Frontal cortex (tissue), 4 donors: ENCODE results near the gene TMEM178B. TPM values are rescaled to one million over a fixed set of nuclear protein-coding genes. Genes with fewer than 3 reads are reported as not detected.
"Not testable (repeated sequence)": the region's sequence is repeated elsewhere in the genome, so short reads cannot be mapped to it uniquely, and the experiment has no call there.

Source experiments
- DNase-seq, 2 donors: peaks; one replicate each; pipeline ENCODE4 v3.0.0; 2012; ENCODE audit warnings: low spot score in 2 of 2
- FAIRE-seq: peaks from 2 replicates; lab custom pipeline; 2012; peaks lifted over from hg19 to GRCh38; lab: Jason Lieb, UNC
- total RNA-seq: library from RNA; depleted of rRNA; stranded (reverse); fragments of >200 nt; gene quantifications from one replicate; pipeline ENCODE4 v1.2.3, GENCODE V29; 2014
- donor health status: control.
- donor health status: control.
- donor health status: control.

TMEM178B gene
- total RNA-seq, 1 donor from 2014 or later, result 53.0 TPM

DNA sequence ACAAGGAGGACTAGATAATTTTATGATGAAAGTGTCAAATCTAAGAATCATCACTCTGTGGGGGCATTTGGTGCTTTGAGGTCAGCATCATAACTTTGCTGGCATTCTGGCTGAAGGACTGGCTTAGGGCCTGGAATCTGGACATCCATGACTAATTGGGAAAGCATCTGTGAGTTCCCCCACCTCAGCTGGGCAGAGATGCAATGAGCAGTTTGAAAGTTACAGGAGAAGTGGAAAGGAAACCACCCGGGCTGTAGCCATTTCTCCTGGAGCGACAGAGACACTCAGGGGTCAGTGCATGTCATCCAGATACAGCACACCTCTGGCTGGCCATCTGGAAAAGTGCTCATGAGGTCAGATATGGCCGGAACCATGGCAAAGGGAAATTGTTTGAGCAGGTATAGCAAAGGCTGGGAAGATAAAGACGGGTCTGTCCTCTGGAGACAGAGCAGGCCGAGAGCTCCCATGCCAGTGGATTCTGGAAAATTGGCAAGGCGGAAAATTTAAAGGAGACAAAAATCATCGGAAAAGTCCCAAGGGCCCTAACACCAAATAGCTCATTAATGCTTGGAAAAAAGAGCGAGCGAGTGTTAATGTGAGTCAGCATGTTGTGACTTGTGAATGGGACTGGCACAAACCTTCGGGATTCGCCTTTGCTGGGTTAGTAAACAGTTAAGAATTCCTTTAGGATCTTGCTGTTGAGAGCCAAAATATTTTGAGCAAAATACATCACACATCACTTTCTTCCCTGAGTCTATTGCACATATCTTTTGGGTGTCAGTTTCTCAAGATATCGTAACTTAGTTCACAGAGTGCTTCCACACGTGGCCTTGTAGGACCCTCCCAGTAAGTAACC, 288.9 kb downstream of the TMEM178B start:
- DNase-seq (no peak), FAIRE-seq (no peak)

DNA sequence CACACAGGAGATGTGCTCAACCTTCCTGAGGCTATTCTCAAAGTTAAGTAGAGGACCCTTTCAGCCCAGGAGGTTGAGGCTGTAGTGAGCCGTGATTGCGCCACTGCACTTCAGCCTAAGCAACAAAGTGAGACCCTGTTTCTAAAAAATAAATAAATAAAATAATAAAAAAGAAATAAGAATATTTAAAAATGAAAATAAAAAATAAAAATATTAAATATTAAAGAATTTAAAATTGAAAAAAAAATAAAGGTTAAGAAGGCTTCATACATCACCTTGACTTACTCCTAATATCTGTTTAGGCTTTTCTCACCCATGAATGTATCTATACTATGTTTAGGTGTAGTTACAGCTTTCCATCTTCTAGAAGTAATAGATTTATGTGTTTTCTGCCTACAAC, 289.9 kb downstream of the TMEM178B start:
- peak; percentile 58 for FAIRE-seq

DNA sequence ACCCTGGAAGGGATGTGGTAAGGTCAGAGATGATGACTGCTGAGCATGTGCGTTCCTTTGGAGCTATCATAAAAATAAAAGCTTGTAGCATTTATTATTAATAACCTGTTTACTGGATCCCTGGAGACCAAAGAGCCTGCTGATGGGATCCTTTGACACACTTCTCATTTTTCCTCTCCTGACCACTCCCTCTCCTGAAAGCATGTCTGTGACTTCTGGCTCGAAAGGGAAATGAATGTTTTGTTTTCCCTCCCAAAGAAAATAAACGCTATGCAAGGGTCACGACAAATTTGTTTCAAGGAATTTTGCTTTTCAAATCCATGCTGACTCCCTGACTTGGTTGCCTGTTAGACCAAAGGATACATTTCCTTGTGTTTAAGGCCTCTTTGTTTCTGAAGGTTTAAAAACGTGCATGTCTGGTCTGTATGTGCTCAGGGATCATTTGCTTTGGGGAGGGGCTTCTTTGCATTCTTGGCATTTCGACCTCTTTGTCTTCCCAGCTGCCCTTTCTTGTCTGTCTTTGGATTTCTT, 292.3 kb downstream of the TMEM178B start:
- no peak for FAIRE-seq
- no peak for DNase-seq

More for the DNA sequence above, 289.9 kb downstream of the TMEM178B start:
- DNase-seq, result no peak

DNA sequence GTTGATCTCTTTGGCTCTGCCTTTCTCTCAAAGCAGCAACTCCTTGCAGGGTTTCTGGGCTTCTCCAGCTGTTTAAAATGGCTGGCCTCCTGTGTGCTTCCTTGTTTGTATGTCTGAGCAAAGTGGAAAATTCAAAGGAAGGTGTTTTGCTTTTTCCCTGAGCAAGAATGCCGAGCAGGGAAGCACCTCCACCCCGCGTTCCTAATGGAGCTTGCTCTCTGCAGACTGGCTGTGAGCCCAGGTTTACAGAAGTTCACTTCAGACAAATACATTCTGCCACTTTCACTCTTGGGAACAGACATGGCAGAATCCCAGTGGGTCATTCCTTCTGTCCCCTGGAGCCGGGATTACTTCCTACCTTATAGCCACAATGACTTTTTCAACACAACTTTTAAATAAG, 295.6 kb downstream of the TMEM178B start:
- no peak for FAIRE-seq
- no peak for DNase-seq

DNA sequence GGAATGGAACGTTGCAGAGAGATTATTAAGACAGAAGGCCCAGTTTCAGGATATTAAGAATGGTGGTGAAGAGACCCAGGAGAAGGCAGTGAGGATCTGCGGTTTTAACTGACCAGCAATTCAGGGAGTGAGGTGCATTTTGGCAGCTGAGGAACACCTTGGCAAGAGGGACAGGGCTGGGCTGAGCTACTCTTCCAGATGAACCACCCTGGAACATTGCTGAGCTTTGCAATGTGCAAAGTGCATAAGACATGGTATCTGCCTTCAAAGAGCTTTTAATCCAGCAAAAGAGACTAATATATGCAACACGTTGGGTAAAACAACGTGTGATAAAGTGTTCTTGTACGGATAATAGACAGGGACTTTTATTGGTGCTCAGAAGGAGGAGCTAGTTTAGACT, 296.3 kb downstream of the TMEM178B start:
- FAIRE-seq (no peak), DNase-seq (no peak)

DNA sequence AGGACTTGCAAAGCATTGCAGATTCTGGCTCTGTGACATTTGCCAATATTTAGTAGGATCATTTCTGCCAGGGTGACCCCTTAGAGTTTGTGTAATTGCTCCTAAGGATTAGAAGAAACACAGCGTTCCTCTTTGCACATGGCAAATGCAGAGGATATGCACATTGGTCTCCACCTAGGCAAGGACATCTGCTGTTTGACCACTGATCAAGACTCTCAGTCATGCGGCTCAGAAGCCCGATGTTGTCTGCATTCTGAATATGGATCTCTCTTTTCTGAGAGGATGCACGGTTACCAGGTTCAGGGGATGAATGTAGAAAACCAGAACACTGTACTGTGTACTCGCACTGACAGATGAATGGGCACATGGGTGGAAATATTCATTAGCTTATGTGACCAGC, 296.8 kb downstream of the TMEM178B start:
- no peak for DNase-seq
- FAIRE-seq, result no peak

DNA sequence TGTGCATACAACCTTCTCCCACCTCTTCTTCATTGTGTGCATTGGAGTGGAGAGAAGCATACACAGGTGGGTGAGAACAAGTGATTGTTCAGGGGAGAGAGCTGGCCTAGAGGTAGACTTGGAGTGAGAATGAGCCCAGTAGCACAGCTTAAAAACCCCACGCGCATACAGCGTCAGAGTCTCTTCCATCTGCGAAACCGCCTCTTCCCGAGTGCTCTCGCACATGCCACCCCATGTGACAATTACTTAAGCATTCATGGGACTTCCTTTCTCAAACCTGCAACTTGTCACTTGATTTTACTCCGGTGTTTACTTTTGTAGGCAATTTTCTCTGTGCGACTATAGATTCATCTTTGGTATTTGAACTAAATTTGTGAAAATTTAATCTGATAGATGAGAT, 300.6 kb downstream of the TMEM178B start:
- DNase-seq, result no peak
- no peak for FAIRE-seq

DNA sequence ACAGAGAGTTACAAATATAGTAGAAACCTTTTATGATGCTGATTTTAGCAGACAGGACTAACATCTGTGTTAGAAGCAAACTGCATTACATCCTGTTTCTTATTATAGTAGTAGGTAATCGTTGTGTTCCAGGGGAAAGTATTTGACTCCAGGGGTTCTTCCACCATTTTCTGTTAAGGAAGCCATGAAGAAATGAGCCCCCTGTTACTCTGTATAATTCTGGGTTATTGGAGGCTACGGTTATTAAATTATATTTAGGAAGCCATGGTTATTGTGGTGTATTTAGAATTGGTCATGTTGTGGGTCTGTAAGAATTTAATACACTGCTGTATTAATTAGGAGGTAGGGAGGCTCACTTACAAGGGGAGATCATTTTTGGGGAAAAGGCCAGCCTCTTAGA, 301.6 kb downstream of the TMEM178B start:
- DNase-seq, result no peak
- FAIRE-seq, result no peak

DNA sequence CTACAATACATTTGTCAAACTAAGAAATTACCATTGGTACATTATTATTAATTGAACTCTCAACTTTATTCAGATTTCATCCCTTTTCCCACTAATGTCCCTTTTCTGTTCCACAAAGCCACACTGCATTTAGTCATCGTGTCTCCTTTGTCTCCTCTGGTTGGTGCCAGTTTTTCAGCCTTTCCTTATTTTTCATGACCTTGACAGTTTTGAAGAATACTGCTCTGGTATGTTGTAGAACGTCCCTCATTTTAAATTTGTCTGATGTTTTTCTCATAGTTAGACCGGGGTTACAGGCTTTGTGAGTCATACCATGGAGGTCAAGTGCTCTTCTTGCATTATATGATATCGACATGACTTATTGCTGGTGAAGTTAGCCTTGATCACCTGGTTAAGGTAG, 304.0 kb downstream of the TMEM178B start:
- DNase-seq, result no peak
- FAIRE-seq, result no peak

DNA sequence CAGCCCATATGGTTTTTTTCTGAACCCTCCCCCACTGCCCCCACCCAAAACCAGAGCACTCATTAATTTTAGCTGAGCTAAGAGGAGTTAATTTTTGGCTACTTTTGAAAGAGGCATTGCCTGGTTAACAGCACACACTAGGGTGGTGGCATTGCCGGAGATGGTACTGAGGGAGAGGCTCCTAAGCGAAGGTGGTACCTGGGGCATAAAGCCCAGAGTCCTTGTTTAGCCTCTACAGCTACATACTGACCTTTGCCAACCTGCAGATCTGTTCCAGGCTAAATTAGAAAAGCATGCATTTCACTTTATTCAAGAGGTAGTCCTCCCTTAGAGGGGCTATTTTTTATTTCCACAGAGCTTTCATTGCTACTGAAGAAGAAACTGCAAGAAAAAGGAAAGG, 304.5 kb downstream of the TMEM178B start:
- FAIRE-seq, result no peak
- DNase-seq, result no peak

DNA sequence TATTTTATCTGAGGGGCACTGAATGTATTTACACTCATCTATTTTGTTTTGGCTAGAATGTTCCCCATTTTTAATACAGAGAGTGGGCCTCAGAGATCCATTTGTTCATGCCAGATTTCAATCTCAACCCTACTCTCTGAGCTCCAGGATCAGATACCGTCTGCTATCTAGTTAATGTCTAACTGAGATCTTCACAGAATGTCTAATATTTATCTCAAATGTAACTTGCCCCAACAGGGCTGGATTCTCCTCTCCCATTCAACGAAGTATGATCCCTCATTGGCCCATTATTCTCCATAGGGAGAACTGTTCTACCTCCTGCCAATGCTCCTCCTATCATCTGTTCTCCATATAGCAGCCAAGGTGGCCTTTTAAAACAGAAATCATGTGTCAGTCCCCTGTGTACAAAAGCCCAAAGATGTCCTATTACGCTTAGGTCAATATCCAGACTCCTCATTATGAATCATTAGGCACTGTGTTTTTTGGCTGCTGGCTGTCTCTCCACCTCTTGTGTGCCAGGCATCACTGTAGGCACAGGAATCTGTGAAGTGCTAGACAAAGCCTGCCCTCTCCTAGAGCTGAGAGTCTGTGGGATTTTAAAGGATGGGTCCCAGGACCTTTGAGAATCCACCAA, 308.0 kb downstream of the TMEM178B start:
- FAIRE-seq (no peak), DNase-seq (no peak)

DNA sequence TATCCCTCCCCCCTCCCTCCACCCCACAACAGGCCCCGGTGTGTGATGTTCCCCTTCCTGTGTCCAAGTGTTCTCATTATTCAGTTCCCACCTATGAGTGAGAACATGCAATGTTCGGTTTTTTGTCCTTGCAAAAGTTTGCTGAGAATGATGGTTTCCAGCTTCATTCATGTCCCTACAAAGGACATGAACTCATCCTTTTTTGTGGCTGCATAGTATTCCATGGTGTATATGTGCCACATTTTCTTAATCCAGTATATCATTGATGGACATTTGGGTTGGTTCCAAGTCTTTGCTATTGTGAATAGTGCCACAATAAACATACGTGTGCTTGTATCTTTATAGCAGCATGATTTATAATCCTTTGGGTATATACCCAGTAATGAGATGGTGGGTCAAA, 309.5 kb downstream of the TMEM178B start:
- not testable (repeated sequence) for FAIRE-seq, DNase-seq

DNA sequence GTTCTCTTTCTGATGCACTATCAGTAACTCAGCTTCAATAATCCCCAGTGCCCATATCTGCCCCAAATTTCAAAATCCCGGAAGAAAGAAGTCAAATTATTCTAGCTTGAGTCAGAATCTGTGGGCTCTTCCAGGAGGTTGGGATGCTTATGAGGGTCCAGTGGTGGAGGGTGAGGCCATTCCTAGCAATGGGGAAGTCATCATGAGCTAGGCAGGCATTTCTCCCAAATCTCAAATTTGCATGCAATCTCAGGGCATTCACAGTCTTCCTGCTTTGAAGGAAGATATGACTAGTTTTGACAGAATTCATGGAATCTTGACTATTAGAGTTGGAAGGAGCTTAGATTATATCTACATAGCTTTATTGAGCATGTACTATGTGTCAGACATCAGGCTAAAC, 313.0 kb downstream of the TMEM178B start:
- DNase-seq (no peak), FAIRE-seq (no peak)

DNA sequence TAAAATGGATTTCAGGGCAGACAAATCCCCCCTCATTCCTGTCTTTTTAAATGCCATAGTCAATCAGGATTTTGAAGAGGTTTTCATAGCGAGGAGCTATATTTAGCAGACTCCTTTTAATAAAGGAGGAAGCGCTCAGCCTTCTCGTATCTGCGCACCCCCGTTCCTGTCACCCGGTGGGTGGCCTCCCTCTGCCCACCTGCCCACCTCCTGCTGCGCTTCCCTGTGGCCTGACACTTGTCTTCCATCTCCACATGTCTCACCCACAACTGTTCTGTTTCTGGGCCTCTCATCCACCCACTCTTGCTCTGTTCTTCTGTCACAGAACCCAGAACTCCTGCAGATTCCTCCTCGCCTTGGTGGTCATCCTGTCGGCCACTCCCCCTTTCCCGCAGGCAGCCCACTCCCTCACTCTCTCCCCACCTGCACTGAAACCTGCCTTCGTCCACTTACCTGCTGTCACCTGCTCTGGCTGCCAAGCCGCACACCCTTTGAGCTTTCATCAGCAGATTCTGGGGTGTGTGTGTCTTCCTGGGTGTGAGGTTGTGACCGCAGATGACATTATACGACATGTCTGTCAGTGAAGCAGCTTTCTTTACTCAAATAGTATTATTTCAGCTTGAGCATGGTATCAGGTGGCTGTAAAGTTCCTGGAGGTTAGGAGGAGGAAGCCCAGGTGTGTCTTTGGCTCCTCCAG, 313.8 kb downstream of the TMEM178B start:
- FAIRE-seq (no peak), DNase-seq (no peak)

DNA sequence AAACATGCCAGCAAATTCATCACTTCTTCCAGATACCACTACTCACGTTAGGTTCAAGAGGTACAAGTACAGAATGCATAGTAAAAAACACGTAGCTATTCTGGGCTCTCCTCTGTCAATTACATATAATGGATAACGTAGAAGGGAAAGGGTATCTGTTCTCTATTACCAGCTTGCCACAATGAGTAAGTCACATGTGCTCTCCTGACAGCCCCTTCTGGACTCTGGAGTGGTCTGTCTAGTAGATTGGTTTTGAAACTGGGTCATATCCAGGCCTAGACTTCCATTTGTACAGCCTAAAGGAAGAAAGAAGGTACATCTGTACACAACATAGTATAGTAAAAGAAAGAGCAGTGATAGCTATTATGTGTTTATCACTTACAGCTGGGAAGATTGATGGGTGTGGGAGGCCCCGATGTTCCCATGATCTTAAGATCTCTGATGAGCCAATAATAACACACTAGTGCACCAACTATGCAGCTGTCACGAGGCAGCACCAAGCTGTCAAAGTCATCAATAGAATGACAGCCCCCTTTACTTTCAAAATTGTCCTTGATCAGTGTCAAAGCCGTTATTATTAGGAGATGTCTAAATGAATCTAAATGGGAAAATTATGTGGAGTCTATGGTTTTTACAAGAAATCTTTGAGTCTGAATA, 315.4 kb downstream of the TMEM178B start:
- FAIRE-seq (no peak), DNase-seq (no peak)

DNA sequence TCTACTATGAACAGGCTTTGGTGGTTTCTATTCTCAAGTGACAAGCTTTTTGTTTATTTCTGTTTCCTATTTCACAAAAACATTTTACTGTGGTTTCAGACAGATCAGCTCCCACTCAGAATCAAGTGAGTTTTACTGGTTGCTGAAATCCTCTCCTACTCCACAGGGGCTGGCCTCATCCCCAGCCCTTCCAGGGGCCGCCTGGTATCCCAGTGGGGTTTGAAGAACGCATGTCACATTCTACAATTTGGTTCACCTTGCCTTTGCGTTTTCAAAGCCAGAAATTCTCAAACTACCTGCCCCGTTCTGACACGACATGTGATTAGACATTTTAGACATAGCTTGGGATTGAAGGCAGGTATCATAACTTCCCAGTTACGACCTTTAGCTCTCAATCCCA, 316.5 kb downstream of the TMEM178B start:
- FAIRE-seq, result no peak
- DNase-seq, result no peak

DNA sequence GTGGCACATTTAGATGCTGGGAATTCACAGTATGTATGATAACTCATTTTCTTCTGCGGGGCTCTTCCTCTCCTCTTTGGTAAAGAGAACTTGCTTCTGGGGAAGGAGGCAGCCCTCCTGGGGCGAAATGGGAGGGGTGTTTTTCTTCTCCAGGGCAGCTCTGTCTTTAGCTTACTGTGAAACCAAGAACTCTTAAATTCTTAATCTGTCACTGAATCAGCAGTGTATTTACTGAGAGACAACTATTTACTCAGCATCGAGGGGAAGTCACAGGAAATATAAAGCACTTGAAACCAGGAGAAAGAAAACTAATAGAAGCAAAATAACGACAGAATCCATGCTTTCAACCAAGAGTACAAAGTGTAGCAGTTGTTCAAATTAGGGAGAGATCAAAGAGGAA, 319.2 kb downstream of the TMEM178B start:
- DNase-seq (no peak), FAIRE-seq (no peak)

DNA sequence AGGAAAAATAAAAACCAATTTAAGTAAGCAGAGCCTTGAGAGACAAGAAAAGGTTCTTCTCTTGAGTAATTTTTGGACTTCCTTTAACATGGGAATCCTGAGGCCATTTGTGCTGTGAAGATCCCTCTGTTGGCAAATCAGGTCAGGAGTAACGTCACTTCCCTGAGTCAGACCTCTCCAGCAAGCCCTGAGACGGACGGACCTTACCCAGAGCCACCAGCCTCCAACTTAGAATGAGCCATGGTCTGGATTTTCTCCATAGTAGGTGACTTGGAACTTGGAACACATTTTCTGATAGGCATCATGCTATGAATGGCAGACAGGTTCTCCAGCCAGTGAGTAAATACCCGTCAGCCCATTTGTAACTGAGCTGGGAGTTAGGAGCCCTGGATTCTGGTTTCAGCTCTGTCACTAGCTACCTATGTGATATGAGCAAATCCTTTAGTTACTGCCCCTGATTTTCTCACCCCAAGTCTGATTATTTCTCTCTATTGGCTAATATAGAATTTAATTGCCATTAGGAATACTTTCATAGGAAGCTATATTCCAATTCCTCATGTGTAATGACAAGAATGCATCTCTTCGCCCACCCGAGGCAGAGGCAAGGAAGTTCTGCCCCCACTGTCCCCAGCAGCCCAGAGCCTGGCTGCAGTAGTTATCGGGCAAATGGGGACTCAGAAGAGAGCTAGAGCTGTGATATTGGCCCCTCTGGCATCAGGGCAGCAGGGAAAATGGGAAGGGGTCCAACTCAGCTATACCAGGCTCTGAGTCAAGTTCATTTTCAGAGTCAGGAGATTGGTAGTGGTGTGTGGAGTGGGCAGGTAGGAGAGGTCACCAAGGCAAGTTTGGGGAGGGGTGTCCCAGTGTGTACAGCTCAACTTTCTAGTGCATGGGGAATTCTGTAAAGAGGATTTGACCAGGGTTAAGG, 323.6 kb downstream of the TMEM178B start:
- DNase-seq, result no peak
- FAIRE-seq, result no peak

DNA sequence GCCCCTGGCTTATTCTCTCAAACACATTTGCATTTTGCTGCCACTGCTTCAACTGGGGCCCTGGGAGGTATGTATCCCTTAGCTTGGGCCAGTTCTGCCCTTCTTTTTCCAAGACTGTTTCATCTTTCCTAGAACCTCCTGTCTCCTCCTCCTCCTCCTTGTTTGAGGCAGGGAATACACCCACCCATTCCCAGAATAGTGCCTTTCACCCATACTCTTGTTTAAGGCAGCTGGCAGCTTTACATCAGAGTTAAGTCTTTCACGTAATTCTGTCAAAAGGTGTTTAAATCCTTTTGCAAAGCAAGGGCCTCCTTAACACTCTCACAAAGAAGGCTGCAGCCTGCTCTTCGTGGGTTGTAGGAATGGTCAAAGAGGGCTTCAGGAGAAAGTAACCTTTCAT, 326.5 kb downstream of the TMEM178B start:
- DNase-seq (no peak), FAIRE-seq (no peak)
